Cardiac muscle cell (in vitro differentiated cells and primary cell): Measurements from ENCODE around the gene DDI2. TPM values are rescaled to one million over a fixed set of nuclear protein-coding genes. Genes with fewer than 3 reads are reported as not detected.

Experiments used
- DNase-seq, 2 donors: peaks; one replicate each; pipeline versions ENCODE4 v3.0.0 to v3.0.0-alpha.2; 2010 to 2017; ENCODE audit warnings: low read depth in 1 of 2, low spot score in 1 of 2
- H3K27ac ChIP-seq: fragments of 200-600 bp; sonication (generic); 2 replicates; pipeline ENCODE4 v1.5.1; 2016
- H3K27me3 ChIP-seq: fragments of 200-600 bp; sonication (generic); 2 replicates; pipeline ENCODE4 v1.6.0; 2016; ENCODE audit warnings: control low read depth
- H3K36me3 ChIP-seq: fragments of 200-600 bp; sonication (generic); 2 replicates; pipeline ENCODE4 v1.5.1; 2016; ENCODE audit warnings: control low read depth
- H3K4me1 ChIP-seq: fragments of 200-600 bp; sonication (generic); 2 replicates; pipeline ENCODE4 v1.8.1; 2017; ENCODE audit warnings: low read depth, mild to moderate bottlenecking, mixed run types
- H3K4me3 ChIP-seq: fragments of 200-600 bp; sonication (generic); 2 replicates; pipeline ENCODE4 v1.5.1; 2016; ENCODE audit warnings: mild to moderate bottlenecking
- H3K9me3 ChIP-seq: fragments of 200-600 bp; sonication (generic); 2 replicates; pipeline ENCODE4 v1.5.1; 2017; ENCODE audit warnings: low read depth, mild to moderate bottlenecking, control low read depth
- CTCF ChIP-seq: IDR thresholded peaks from 2 replicates; pipeline ENCODE4 v1.5.1; 2012; ENCODE audit warnings: low read depth, mild to moderate bottlenecking, low read length
- polyA plus RNA-seq: library from polyadenylated mRNA; unstranded; fragments of >200 nt; fragmentation: Nextera tagmentation; extraction: Ambion mirVana; gene quantifications from 2 replicates; pipeline ENCODE4 v1.2.1, GENCODE V29; 2016
- total RNA-seq: library from RNA; depleted of rRNA; stranded (reverse); fragments of >200 nt; gene quantifications from 2 replicates; pipeline ENCODE4 v1.2.3, GENCODE V29; 2016

The DDI2 gene
- total and polyA plus RNA-seq, 2 experiments from 2014 or later, result 7.4 to 26.8 TPM

- Histone ChIP-seq H3K27me3 (no peaks in the 10 kb centered on the region), H3K27ac (no peak overlapping the region)
- no peak for TF ChIP-seq CTCF
Observed at GRCh38 chr1:15574741-15575140, 42.5 kb upstream of the DDI2 start.

GRCh38 chr1:15575549-15576150 lies 41.6 kb upstream of the DDI2 start:
- no peak for DNase-seq
- no peak for TF ChIP-seq CTCF
- peaks cover 9% of the 10 kb centered on the region for H3K36me3 ChIP-seq
- no peaks in the 10 kb centered on the region for H3K4me1 ChIP-seq
- H3K9me3 ChIP-seq, result no peaks in the 10 kb centered on the region
- H3K27ac ChIP-seq, result no peak overlapping the region
- H3K27me3 ChIP-seq, result no peaks in the 10 kb centered on the region
- H3K4me3 ChIP-seq, result no peak overlapping the region

More at GRCh38 chr1:15574741-15575140, 42.5 kb upstream of the DDI2 start:
- Histone ChIP-seq H3K36me3 (peaks cover 15% of the 10 kb centered on the region), H3K4me1 (no peaks in the 10 kb centered on the region), H3K4me3 (no peak overlapping the region), H3K9me3 (no peaks in the 10 kb centered on the region)
- DNase-seq, result no peak

- Histone ChIP-seq H3K4me1 (no peaks in the 10 kb centered on the region), H3K4me3 (no peak overlapping the region), H3K27me3 (no peaks in the 10 kb centered on the region), H3K27ac (no peak overlapping the region), H3K9me3 (no peaks in the 10 kb centered on the region), H3K36me3 (no peaks in the 10 kb centered on the region)
- DNase-seq, result no peak
- TF ChIP-seq CTCF, result no peak
Observed at GRCh38 chr1:15577691-15578090, 39.6 kb upstream of the DDI2 start.

- no peaks in the 10 kb centered on the region for H3K9me3 ChIP-seq
- no peak overlapping the region for H3K4me3 ChIP-seq
- no peak for TF ChIP-seq CTCF
- H3K27me3 ChIP-seq, result peaks cover 2% of the 10 kb centered on the region
- DNase-seq, result no peak
- no peaks in the 10 kb centered on the region for H3K36me3 ChIP-seq
- H3K4me1 ChIP-seq, result no peaks in the 10 kb centered on the region
- no peak overlapping the region for H3K27ac ChIP-seq
Observed at GRCh38 chr1:15578921-15579682, 38.2 kb upstream of the DDI2 start.

GRCh38 chr1:15579683-15580047 lies 37.6 kb upstream of the DDI2 start:
- no peak for DNase-seq
- H3K9me3 ChIP-seq, result no peaks in the 10 kb centered on the region
- no peak for TF ChIP-seq CTCF
- H3K27ac ChIP-seq, result no peak overlapping the region
- H3K27me3 ChIP-seq, result peaks cover 7% of the 10 kb centered on the region
- H3K4me3 ChIP-seq, result no peak overlapping the region
- H3K4me1 ChIP-seq, result no peaks in the 10 kb centered on the region
- no peaks in the 10 kb centered on the region for H3K36me3 ChIP-seq
